ENCODE data around the gene CALHM1.

DNA sequence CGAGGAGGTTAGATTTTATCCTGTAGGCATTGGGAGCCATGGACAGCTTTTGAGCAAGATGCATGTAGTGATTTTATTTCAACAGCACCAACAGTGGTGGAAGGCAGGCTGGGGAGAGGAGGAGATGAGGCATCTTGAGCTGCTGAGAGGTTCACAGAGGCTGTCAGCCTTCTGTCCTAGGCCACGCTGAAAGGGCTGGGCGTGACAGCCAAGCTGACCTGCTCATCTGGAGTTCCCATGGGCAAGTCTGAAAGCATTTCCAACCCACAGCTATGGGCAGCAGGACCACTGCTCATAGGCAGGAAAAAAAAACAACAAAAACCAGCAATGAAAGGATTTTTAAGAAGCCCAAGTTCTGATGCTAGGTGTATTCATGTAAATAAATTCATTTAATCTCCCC, 42.5 kb upstream of the CALHM1 start:
- TF ChIP-seq, protein P1, sequence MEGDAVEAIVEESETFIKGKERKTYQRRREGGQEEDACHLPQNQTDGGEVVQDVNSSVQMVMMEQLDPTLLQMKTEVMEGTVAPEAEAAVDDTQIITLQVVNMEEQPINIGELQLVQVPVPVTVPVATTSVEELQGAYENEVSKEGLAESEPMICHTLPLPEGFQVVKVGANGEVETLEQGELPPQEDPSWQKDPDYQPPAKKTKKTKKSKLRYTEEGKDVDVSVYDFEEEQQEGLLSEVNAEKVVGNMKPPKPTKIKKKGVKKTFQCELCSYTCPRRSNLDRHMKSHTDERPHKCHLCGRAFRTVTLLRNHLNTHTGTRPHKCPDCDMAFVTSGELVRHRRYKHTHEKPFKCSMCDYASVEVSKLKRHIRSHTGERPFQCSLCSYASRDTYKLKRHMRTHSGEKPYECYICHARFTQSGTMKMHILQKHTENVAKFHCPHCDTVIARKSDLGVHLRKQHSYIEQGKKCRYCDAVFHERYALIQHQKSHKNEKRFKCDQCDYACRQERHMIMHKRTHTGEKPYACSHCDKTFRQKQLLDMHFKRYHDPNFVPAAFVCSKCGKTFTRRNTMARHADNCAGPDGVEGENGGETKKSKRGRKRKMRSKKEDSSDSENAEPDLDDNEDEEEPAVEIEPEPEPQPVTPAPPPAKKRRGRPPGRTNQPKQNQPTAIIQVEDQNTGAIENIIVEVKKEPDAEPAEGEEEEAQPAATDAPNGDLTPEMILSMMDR (IDR thresholded peaks at IDR 0.05) = no peak
- TF ChIP-seq POLR2A (IDR thresholded peaks at IDR 0.05) = no peak

All from body of pancreas (tissue), 4 donors.